HEK293T (cell line): ENCODE data around the gene ADAMTS17.

Source experiments
- CTCF ChIA-PET: fragments of 350-600 bp; formaldehyde crosslinking; extraction: SDS; loops from one replicate; lab custom pipeline; 2021; ENCODE audit warnings: antibody characterized with exemption, inconsistent platforms; lab: Yijun Ruan, JAX
- POLR2A ChIA-PET: fragments of 350-600 bp; formaldehyde crosslinking; extraction: SDS; loops from one replicate; lab custom pipeline; 2020; ENCODE audit warnings: antibody characterized with exemption, inconsistent platforms; lab: Yijun Ruan, JAX
- DNase-seq: peaks from one replicate; pipeline ENCODE4 v3.0.0; 2012; ENCODE audit warnings: mixed read lengths; ENCODE audit errors: extremely low spot score
- ARNT ChIP-seq: fragments of 450-650 bp; IDR thresholded peaks from 2 replicates; pipeline ENCODE4 v1.6.1; 2017; ENCODE audit warnings: mild to moderate bottlenecking
- BHLHE40 ChIP-seq: fragments of 450-650 bp; IDR thresholded peaks from 2 replicates; pipeline ENCODE4 v1.6.1; 2016; ENCODE audit warnings: mild to moderate bottlenecking, moderate library complexity, borderline replicate concordance
- CTBP1 ChIP-seq: fragments of 450-650 bp; IDR thresholded peaks from 2 replicates; pipeline ENCODE4 v1.6.1; 2016; ENCODE audit warnings: borderline replicate concordance
- ELF4 ChIP-seq: fragments of 450-650 bp; IDR thresholded peaks from 2 replicates; pipeline ENCODE4 v1.6.1; 2017; ENCODE audit warnings: antibody characterized with exemption
- FOXA1 ChIP-seq: fragments of 450-650 bp; IDR thresholded peaks from 2 replicates; pipeline ENCODE4 v1.6.1; 2016; ENCODE audit warnings: mild to moderate bottlenecking
- FOXK2 ChIP-seq: fragments of 450-650 bp; IDR thresholded peaks from 2 replicates; pipeline ENCODE4 v1.6.1; 2016; ENCODE audit warnings: mild to moderate bottlenecking
- FOXM1 ChIP-seq: fragments of 450-650 bp; IDR thresholded peaks from 2 replicates; pipeline ENCODE4 v1.6.1; 2017; ENCODE audit warnings: mild to moderate bottlenecking, borderline replicate concordance
- HDGF ChIP-seq: fragments of 450-650 bp; IDR thresholded peaks from 2 replicates; pipeline ENCODE4 v1.6.1; 2017; ENCODE audit warnings: antibody characterized with exemption, borderline replicate concordance
- L3MBTL2 ChIP-seq: fragments of 450-650 bp; conservative IDR thresholded peaks from 2 replicates; pipeline ENCODE4 v1.6.1; 2016; ENCODE audit warnings: mild to moderate bottlenecking
- LEF1 ChIP-seq: fragments of 450-650 bp; IDR thresholded peaks from 2 replicates; pipeline ENCODE4 v1.6.1; 2017; ENCODE audit warnings: mild to moderate bottlenecking, borderline replicate concordance
- NFRKB ChIP-seq: fragments of 450-650 bp; IDR thresholded peaks from 2 replicates; pipeline ENCODE4 v1.6.1; 2016; ENCODE audit warnings: mild to moderate bottlenecking, moderate library complexity
- PKNOX1 ChIP-seq: fragments of 450-650 bp; IDR thresholded peaks from 2 replicates; pipeline ENCODE4 v1.6.1; 2016
- SP1 ChIP-seq: fragments of 450-650 bp; IDR thresholded peaks from 2 replicates; pipeline ENCODE4 v1.6.1; 2017
- SUZ12 ChIP-seq: fragments of 450-650 bp; IDR thresholded peaks from 2 replicates; pipeline ENCODE4 v1.6.1; 2016; ENCODE audit warnings: mild to moderate bottlenecking
- TARDBP ChIP-seq: fragments of 450-650 bp; IDR thresholded peaks from 2 replicates; pipeline ENCODE4 v1.6.1; 2016
- ZNF384 ChIP-seq: fragments of 450-650 bp; IDR thresholded peaks from 2 replicates; pipeline ENCODE4 v1.6.1; 2016

The ADAMTS17 gene

DNA sequence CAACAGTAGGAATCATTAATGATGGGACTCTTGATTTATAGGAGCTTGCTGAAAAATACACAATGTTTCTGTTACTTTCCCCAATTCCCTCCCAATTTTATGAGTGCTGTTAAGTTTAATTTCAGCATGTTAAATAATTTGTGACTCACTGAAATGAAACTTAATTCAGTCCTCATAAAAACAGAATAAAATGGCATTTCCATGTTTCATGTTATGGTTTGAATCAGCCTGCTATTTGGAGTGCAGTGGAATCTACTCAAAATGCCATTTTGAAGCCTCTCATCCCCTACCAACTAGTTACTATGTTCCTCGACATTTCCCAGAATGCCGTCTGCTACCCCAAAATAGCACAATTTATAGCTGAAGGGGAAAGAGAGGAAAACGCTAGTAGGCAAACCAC, 237.5 kb downstream of the ADAMTS17 start:
- POLR2A ChIA-PET, result no interaction called here
- TF ChIP-seq BHLHE40 (no peak), ARNT (no peak), ELF4 (no peak), TARDBP (no peak)
- no peak for DNase-seq
- CTCF ChIA-PET, result no interaction called here

DNA sequence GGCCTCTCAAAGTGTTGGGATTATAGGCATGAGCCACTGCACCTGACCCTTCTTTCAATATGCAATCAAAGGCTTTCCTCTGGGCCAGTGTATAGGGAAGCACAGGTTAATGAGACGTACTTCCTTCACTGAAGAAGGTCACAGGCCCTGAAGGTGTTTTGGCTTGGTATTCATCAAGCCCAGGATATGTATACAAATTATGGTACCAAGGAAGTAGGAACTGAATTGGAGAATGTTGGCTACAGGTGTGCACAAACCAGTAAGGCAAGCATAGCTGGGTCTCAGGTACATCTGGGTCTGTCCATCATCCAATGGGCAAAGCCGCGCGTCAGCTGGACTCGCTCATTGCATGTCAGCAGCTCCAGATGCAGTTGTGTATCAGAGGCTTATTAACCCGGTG, 237.9 kb downstream of the ADAMTS17 start:
- no peak for DNase-seq
- ChIA-PET POLR2A (no interaction called here), CTCF (no interaction called here)
- TF ChIP-seq SUZ12 (no peak), LEF1 (no peak), HDGF (no peak), TARDBP (no peak), ZNF384 (no peak), ELF4 (no peak), FOXA1 (no peak), SP1 (no peak), L3MBTL2 (no peak), PKNOX1 (no peak), FOXK2 (no peak), BHLHE40 (no peak), CTBP1 (no peak)

GRCh38 chr15:100101426-100102089, 240.2 kb downstream of the ADAMTS17 start:
- ChIA-PET POLR2A (no interaction called here), CTCF (no interaction called here)
- TF ChIP-seq FOXK2 (no peak), SUZ12 (no peak), LEF1 (no peak), TARDBP (no peak), BHLHE40 (no peak), CTBP1 (no peak), PKNOX1 (no peak), NFRKB (no peak), L3MBTL2 (no peak), ARNT (no peak), FOXM1 (no peak), SP1 (no peak), HDGF (no peak), ELF4 (no peak), ZNF384 (no peak), FOXA1 (no peak)
- DNase-seq, result no peak

DNA sequence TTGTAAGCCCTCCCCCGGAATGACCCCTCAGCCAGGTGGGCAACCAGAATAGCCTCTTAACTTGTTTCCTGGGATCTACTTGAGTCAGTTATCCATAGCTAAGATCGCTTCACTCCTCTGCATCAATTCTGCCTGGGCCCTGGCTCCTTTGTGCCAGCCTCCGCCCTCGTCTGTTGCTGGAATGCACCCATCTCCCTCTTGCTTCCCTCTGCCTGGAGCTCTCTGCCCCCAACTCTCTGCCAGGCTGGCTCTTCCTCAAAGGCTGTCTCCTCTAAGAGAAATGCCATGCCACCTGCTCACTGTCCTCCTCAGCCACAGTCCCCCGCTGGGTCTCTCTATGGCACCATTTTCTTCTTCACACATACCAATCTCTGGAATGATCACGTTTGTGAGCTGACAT, 240.8 kb downstream of the ADAMTS17 start:
- ChIA-PET CTCF (no interaction called here), POLR2A (no interaction called here)
- no peak for TF ChIP-seq L3MBTL2
- TF ChIP-seq CTBP1, result no peak
- no peak for TF ChIP-seq HDGF
- no peak for TF ChIP-seq LEF1
- DNase-seq, result no peak

- TF ChIP-seq L3MBTL2 (no peak), ELF4 (no peak), FOXK2 (no peak), PKNOX1 (no peak), HDGF (no peak), TARDBP (no peak), SUZ12 (no peak), LEF1 (no peak), FOXA1 (no peak), FOXM1 (no peak), SP1 (no peak), BHLHE40 (no peak), NFRKB (no peak), ARNT (no peak), CTBP1 (no peak), ZNF384 (no peak)
- no peak for DNase-seq
- ChIA-PET CTCF (no interaction called here), POLR2A (no interaction called here)
Measured at GRCh38 chr15:100099976-100100375, 241.8 kb downstream of the ADAMTS17 start.

DNA sequence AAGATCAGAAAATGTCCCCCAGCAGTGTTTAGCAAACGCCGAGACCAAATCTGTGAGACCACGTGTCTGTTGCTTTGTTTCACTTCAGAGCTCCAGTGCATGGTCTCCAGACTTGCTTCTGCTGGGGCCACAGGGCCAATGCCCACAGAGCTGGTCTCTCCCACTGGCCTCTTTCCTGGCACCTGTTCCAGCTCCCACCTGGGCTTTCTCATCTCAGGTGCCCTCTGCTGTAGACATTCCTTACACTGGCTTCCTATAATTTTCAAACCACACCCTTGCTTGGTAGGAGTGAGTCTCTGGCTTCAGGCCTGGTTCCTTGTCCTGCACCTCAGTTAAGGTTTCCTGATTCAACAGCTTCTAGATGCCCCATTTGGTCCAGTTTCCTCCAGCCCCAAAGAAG, 243.1 kb downstream of the ADAMTS17 start:
- CTCF ChIA-PET, result interaction anchor here (0.5 kb wide), 1 partner anchor 105 kb away, joined by 3 read pairs; no protein-coding TSS in a partner anchor
- POLR2A ChIA-PET, result no interaction called here
- DNase-seq, result no peak
- no peak for TF ChIP-seq FOXA1
- no peak for TF ChIP-seq FOXM1
- TF ChIP-seq LEF1, result no peak
- no peak for TF ChIP-seq SP1
- no peak for TF ChIP-seq FOXK2
- TF ChIP-seq SUZ12, result no peak
- TF ChIP-seq L3MBTL2, result no peak
- TF ChIP-seq HDGF, result no peak
- TF ChIP-seq ELF4, result no peak
- no peak for TF ChIP-seq NFRKB
- no peak for TF ChIP-seq PKNOX1
- TF ChIP-seq BHLHE40, result no peak
- no peak for TF ChIP-seq TARDBP
- TF ChIP-seq CTBP1, result no peak
- TF ChIP-seq ZNF384, result no peak
- no peak for TF ChIP-seq ARNT
